GM18861 (cell line): ENCODE data around the gene MMP20.

Source experiments
- ATAC-seq: cut with Tn5 transposase; IDR thresholded peaks from one replicate; pipeline ENCODE4 v1.9.1; 2021; ENCODE audit not compliant: unreplicated experiment

MMP20 gene

DNA sequence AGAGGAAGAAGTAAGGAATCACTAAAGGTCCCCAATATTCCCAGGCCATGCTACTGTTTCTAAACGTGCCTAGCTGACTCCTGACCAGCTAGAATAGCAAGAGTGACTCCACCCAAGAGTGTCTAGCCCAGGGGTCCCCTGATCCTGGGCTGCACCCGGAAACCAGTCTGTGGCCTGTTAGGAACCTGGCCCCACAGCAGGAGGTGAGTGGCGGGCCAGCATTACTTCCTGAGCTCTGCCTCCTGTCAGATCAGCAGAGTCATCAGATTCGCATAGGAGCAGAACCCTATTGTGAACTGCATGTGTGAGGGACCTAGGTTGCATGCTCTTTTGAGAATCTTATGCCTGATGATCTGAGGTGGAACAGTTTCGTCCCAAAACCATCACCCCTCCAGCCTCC lies 2.0 kb downstream of the MMP20 start:
- no peak for ATAC-seq

DNA sequence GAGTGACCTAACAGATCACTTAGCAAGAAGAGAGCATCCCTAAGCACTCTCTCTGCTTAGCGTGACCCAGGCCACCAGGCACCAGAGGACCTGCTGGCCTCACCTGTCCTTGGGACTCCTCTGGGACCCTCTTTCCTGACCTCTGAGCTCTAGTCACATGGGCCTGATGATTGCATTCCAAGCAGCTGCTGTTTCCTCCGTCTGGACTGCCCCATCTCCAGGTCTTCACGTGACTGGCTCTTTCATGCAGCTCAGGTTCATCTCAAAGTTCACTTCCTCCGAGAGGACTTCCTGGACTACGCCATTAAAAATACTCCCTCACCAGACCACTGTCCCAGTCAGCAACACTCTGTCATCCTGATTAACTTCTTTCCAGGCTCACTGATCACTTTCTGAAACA lies 2.9 kb downstream of the MMP20 start:
- no peak for ATAC-seq

DNA sequence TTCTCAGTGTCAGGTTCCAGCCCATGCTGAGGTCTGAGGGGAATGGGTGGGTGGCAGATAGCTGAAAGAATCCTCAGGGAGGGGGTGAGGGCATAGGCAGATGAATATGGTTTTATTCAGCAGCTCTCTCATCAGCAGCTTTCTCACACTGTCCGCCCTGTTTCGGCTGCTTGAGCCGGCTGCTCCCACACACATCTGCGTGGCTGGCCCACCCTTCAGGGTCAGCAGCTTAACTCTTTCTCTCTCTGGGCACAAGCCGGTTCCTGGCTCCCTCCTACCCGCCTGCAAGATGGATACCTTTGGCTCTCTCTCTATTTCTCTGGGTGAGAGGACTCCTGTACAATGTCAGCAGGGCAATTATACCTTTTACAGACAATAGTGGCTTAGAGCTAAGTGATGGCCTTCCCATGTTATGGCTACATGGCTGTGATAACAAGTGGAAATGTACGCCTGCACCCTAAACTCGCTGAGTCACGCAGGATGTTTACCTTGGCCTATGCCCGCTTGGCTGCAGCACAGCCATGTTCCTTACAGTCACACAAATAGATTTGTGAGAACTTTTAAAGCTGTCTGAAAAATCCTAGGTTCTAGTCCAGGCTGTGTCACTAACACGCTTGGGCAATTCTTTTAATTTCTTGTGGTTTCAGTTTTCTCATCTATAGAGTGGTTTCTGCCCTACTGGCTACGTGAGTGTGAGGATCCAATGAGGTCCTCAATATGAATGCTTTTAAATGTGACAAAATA lies 4.1 kb downstream of the MMP20 start:
- peak; percentile 67 for ATAC-seq

GRCh38 chr11:102620179-102620578 lies 5.0 kb downstream of the MMP20 start:
- no peak for ATAC-seq

DNA sequence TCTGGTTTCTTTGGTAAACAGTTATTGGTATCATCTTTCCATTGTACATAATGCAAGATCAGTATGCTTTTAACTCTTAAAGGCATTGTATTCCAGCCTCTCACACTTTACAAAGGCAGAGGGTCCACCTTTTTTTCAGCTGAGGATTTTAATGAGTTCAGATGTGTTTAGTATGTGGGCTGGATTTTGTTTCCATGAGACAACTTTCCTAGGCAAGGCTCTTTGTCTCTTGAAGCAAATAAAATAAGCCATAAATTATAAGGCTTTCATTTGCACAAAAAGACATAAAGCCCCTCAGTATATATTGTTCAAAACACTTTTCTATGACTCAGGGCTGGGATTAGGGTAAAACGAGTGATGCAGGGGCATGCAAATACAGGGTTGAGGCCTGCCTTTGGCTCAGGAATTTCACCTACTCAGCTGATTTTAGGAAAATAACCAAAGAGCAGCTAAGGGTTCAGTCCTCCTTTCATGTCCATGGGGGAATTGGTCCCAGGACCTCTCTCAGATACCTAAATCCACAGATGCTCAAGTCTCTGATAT lies 7.6 kb downstream of the MMP20 start:
- no peak for ATAC-seq

GRCh38 chr11:102615894-102616432 lies 9.2 kb downstream of the MMP20 start:
- ATAC-seq = no peak

- no peak for ATAC-seq
Observed at GRCh38 chr11:102615077-102615893, 9.8 kb downstream of the MMP20 start.

- ATAC-seq = no peak
Observed at GRCh38 chr11:102614485-102614884, 10.6 kb downstream of the MMP20 start.

DNA sequence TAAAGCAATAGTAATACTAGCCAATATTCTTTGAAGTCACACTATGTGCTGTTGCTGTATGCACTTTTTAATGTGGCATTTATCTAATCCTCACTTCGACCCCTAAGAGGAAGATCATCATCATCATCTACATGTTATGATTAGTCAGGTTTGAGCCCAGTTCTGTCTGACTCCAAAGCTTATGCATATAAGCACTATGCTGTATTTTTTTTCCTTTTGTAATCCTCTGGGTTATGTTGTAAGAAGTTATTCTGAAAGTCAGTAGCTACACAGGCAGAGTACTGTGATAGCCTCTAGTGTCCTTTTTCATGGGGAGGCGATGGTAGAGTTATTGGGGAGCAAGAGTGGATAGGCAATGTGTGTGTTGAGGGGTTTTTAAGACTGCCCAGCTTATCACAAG lies 11.1 kb downstream of the MMP20 start:
- ATAC-seq = no peak

- ATAC-seq = no peak
Observed at GRCh38 chr11:102613450-102613849, 11.7 kb downstream of the MMP20 start.

GRCh38 chr11:102611291-102611690 lies 13.8 kb downstream of the MMP20 start:
- ATAC-seq = peak; percentile 39

- ATAC-seq = peak; percentile 30
Observed at GRCh38 chr11:102610200-102610599, 14.9 kb downstream of the MMP20 start.

DNA sequence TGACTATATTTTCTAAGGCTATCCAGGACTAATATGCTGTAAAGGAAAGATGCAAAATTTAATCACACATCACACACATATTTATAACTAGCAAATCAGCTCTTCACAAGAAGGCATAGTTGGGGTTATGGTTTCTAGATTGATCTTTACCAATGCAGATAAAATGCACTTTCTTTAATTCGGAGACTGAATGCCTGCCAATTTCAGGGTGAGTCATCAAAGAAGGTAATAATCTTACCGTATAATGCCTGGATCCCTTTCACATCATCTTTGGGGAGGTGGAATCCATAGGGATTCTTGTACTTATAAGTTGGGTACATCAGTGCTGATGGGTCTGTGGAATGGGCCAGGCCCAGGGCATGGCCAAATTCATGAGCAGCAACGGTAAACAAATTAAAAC lies 16.4 kb downstream of the MMP20 start:
- no peak for ATAC-seq

- ATAC-seq = no peak
Observed at GRCh38 chr11:102604875-102605274, 20.3 kb downstream of the MMP20 start.

GRCh38 chr11:102604011-102604410 lies 21.1 kb downstream of the MMP20 start:
- no peak for ATAC-seq

GRCh38 chr11:102603576-102603975 lies 21.6 kb downstream of the MMP20 start:
- no peak for ATAC-seq

DNA sequence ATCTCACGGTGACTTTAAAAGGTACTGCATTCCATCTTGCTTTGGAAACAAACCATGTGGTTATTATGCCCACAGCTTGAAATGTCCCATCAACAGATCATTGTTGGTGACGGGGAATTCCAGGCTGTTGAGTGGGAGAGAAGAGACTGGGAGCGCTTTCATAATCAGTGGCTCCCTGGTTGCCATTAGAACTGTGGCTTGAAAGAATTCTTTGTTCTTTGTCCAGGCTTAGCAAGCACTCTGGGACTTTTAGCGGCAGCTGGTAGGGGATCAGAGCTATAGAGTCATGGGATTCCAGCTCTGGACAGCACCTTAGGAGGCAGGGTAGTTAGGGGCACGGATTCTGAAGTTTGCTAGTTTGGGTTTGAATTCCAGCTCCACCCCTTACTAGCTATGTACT lies 22.0 kb downstream of the MMP20 start:
- no peak for ATAC-seq

DNA sequence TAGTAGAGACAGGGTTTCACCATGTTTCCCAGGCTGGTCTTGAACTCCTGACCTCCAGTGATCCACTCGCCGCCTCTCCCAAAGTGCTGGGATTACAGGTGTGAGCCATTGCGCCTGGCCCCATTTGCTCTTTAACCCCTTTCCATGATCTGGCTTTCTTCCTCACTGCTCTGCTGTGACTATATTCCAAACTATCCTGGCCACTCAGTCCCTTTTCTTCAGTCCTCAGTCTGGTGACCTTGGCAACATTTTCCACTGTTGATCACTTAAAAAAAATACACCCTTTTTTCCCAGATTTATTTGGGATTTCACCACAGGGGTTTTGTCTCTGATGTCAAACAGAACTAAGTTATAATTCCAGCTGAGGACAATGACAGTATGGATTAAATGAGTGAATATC lies 24.5 kb downstream of the MMP20 start:
- ATAC-seq = no peak

DNA sequence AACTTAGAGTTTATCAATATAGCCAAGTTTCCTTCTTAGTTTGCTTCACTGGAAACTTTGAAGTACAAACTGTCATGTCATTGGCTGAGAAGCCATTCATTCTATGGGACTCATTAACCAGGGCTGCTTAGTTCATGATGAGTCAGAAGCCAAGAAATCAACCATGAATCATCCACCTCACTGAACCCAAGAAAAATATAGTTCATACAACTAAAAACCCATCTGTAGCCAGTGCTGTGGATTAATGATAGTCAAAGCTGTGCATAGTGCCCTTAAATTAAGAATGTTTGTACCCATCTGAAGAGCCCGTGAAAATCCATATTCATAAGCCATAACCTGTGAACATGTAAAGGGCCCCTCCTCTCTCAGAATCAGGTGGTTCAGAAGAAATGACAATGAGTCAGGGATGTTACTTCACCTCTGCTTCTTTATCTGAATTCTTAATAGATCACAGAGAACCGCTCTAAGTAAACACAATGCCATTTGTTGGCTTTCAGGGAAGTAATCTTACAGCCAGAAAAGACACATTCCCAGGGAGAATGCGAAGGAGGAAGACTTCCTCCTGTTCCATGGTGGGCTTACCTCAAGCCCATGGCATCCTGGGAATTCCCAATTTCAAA lies 25.4 kb downstream of the MMP20 start:
- ATAC-seq = peak; percentile 96

DNA sequence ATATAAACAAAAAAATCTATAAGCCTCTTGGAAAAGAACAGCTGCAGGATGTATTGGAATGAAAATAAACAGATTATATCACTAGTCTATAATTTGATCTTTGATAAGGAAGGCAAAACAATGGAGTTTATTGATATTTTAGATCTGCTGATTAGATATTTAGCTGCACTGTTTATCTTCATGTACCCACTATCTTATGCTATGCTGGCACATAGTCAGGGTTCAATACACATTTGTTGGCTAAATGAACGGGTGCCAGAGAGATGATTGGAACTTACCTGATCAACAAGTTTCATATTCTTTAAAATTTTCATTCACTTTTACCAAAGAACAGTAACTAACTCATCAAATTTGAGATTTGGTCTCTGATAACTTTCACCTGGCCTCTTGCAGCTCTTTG lies 26.9 kb downstream of the MMP20 start:
- no peak for ATAC-seq

DNA sequence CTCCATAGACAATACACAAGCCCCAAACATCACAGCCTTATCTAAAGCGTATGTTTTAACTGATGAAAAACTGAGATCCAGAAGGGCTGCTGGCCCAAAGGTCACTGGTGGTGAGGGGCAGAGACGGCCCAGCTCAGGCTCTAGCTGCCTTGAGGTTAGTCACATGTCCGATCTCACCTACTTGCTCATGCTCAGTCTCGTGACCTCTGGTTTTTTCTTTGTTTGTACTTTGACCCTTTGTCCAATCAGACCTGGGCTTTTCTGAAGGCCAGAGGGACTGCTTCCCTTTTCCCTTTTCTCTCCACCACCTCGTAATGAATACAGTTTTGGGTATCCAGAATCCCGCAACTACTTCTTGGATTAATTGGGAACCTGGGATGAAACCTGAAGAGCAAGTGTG lies 28.6 kb downstream of the MMP20 start:
- no peak for ATAC-seq
